Erythroblast (primary cell): ENCODE data around the gene SH2D5.

Experiments used
- GATA1 ChIP-seq: IDR thresholded peaks from 2 replicates; pipeline ENCODE4 v1.6.1; 2011; ENCODE audit warnings: low read depth, mild to moderate bottlenecking, control low read depth, low read length, moderate library complexity
- POLR2A ChIP-seq: IDR thresholded peaks from 2 replicates; pipeline ENCODE4 v1.6.1; 2011; ENCODE audit warnings: mild to moderate bottlenecking, low read length

- no peak for TF ChIP-seq POLR2A
- TF ChIP-seq GATA1: no peak
Observed at GRCh38 chr1:20702416-20702815, 30.1 kb downstream of the SH2D5 start.
